ENCODE data around the gene B4GALT6. TPM values are rescaled to one million over a fixed set of nuclear protein-coding genes. Genes with fewer than 3 reads are reported as not detected.

B4GALT6 gene
- total and polyA plus RNA-seq, 2 of the 13 experiments (the other 11 are each of a cell fraction or from before 2014, with no cell fraction given): 1.9 to 3.3 TPM

DNA sequence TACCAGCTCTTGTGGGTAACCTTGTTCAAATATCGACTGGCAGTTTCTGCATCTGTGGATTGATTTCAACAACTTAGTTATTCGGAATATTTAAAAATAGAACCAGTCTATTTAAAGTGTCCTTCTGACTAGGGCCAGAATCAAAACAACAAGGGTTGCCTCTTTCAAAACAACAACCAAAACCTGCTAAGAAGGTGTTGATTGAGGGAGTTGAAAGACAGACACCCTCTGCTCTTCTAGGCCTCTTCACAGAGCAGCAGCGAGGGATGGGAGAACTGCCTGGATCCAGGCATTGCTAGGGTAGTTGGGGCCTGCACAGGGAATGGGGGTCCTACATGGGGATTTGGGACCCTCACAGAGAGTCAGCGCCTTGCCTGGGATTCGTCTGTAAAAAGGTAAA is 72.9 kb downstream of the B4GALT6 start (continued):
- TF ChIP-seq, protein P1, sequence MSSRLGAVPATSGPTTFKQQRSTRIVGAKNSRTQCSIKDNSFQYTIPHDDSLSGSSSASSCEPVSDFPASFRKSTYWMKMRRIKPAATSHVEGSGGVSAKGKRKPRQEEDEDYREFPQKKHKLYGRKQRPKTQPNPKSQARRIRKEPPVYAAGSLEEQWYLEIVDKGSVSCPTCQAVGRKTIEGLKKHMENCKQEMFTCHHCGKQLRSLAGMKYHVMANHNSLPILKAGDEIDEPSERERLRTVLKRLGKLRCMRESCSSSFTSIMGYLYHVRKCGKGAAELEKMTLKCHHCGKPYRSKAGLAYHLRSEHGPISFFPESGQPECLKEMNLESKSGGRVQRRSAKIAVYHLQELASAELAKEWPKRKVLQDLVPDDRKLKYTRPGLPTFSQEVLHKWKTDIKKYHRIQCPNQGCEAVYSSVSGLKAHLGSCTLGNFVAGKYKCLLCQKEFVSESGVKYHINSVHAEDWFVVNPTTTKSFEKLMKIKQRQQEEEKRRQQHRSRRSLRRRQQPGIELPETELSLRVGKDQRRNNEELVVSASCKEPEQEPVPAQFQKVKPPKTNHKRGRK (CRISPR knock-in tag; IDR thresholded peaks at IDR 0.05): no peak

DNA sequence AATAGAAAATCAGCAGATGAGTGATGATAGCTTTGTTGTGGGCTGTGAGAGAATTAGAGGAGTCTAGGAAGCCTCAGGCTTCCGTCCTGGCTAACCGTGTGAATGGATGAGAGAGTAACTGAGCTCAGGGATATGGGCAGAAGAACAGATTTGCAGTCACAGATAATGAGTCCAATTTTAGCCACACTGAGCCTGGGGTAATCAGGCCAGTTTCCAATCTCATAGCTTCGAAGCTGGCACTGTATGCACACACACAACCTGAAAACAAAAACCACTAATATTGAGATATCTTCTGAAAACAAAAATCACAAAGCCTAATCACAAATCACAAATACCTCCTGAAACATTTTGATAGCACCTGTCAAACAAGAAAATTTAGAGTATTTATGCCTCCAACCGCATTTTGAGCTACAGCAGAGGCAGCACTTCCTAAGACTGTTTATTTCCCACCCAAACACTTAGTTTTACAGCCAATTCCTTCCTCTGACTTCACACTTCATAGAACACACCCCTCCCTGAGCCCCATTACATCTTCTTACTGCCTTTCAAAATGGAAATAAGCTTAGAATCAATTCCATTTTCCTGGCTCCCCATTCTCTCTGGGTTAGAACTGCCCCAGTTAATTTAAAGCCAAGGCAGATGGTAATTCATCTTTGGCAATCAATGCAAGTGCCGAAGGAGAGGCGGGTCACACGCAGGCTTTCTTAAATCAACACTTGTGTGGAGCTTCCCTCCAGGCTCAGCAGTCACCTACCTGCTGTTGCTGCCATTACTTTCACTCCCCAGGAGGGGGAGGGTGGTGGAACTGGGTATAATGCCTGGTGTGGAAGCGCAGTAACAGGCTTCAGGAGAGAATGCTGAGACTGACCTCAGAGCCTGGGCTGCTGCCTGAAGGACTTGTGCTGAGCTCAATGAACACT is 73.8 kb downstream of the B4GALT6 start:
- BruUV-seq (replicated peaks): no TSS peak
- intact Hi-C loops (cut with micrococcal nuclease; ENCODE audit: unreplicated experiment) (loop anchor here (1.0 to 2.0 kb wide), 3 partner anchors 16 to 112 kb away; no protein-coding TSS in a partner anchor), in situ Hi-C loops (cut with HindIII; ENCODE audit: extremely low pct_ligation_motif_present, low pct_unique_long_range_greater_than_20kb) (no loop called here)
- Histone ChIP-seq H3K9ac (ENCODE audit: insufficient read depth, low read depth, low read length) (no peak overlapping the region), H2AFZ (ENCODE audit: low read length) (no peak overlapping the region), H3K27ac (ENCODE audit: extremely low read length, insufficient read depth, low read length) (no peak overlapping the region), H3K4me3 (replicated peaks in 1 of 3; ENCODE audit: insufficient read depth in 1 of 3, low read depth in 2 of 3, low read length in 3 of 3) (no peak overlapping the region), H3K4me1 (ENCODE audit: insufficient read depth, low read length) (peaks cover 81% of the 10 kb centered on the region), H3K4me2 (ENCODE audit: low read depth, low read length) (peak overlapping the region; percentile 31), H3K36me3 (replicated peaks in 1 of 2; ENCODE audit: control insufficient read depth in 1 of 2, insufficient read depth in 2 of 2, low read length in 2 of 2) (no peaks in the 10 kb centered on the region), H3K79me2 (ENCODE audit: insufficient read depth, low read length) (no peaks in the 10 kb centered on the region), H4K20me1 (ENCODE audit: insufficient read depth, low read length) (no peaks in the 10 kb centered on the region), H3K9me3 (ENCODE audit: low read length) (no peaks in the 10 kb centered on the region), H3K27me3 (ENCODE audit: control insufficient read depth in 1 of 2, insufficient read depth in 2 of 2, low read length in 2 of 2) (no peaks in the 10 kb centered on the region)
- peak; percentile 61 for DNase-seq (ENCODE audit: low spot score)
- peak; percentile 28 for FAIRE-seq
- WGBS (ENCODE audit: low lambda C conversion rate): 46% methylated on average over 8 of the region's 8 CpGs
- POLR2A ChIA-PET: interaction anchor here (1.0 to 1.4 kb wide), 5 partner anchors 14 to 57 kb away, joined by 3 to 8 read pairs (median 4); partner anchors contain the start of gene TTR
- CTCF ChIA-PET (ENCODE audit: low intra/inter-chr PET ratio, low total read pairs): interaction anchor here (0.8 kb wide), 1 partner anchor 16 kb away, joined by 3 read pairs; no protein-coding TSS in a partner anchor
- peak; percentile 92 for ATAC-seq
- TF ChIP-seq, protein P2, sequence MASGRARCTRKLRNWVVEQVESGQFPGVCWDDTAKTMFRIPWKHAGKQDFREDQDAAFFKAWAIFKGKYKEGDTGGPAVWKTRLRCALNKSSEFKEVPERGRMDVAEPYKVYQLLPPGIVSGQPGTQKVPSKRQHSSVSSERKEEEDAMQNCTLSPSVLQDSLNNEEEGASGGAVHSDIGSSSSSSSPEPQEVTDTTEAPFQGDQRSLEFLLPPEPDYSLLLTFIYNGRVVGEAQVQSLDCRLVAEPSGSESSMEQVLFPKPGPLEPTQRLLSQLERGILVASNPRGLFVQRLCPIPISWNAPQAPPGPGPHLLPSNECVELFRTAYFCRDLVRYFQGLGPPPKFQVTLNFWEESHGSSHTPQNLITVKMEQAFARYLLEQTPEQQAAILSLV (CRISPR knock-in tag; IDR thresholded peaks at IDR 0.05; ENCODE audit: borderline replicate concordance): no peak
- TF ChIP-seq ZFY (CRISPR knock-in tag; IDR thresholded peaks at IDR 0.05) (no peak), MTA3 (CRISPR knock-in tag; IDR thresholded peaks at IDR 0.05) (no peak), ZNF496 (CRISPR knock-in tag; IDR thresholded peaks at IDR 0.05; ENCODE audit: insufficient replicate concordance) (no peak), HDAC6 (IDR thresholded peaks at IDR 0.05; ENCODE audit: low read depth, low read length) (no peak), FOXA3 (CRISPR knock-in tag; IDR thresholded peaks at IDR 0.05) (0 out of 2 replicates have a peak, but pooled peaks have one; percentile 12), HIVEP1 (CRISPR knock-in tag; IDR thresholded peaks at IDR 0.05) (no peak), XRCC5 (optimal IDR thresholded peaks at IDR 0.05; ENCODE audit: low read length) (peak; percentile 40), ZNF678 (CRISPR knock-in tag; IDR thresholded peaks at IDR 0.05) (no peak), ZNF343 (CRISPR knock-in tag; IDR thresholded peaks at IDR 0.05) (no peak), ZNF768 (CRISPR knock-in tag; IDR thresholded peaks at IDR 0.05) (no peak), ZNF839 (CRISPR knock-in tag; IDR thresholded peaks at IDR 0.05; ENCODE audit: borderline replicate concordance) (no peak), HNF4A (CRISPR knock-in tag; IDR thresholded peaks at IDR 0.05) (0 out of 2 replicates have a peak, but pooled peaks have one; percentile 19), JUN (CRISPR knock-in tag; IDR thresholded peaks at IDR 0.05) (no peak), ZNF510 (CRISPR knock-in tag; IDR thresholded peaks at IDR 0.05; ENCODE audit: low read depth) (no peak), ZBTB21 (CRISPR knock-in tag; IDR thresholded peaks at IDR 0.05) (no peak), ARNTL (CRISPR knock-in tag; IDR thresholded peaks at IDR 0.05) (no peak), ZNF354B (CRISPR knock-in tag; IDR thresholded peaks at IDR 0.05) (no peak), HOXA3 (CRISPR knock-in tag; IDR thresholded peaks at IDR 0.05) (0 out of 2 replicates have a peak, but pooled peaks have one; percentile 32), RAD21 (CRISPR knock-in tag; IDR thresholded peaks at IDR 0.05) (peak; percentile 19; the same call in 1 of the 2 replicates), ZNF331 (CRISPR knock-in tag; IDR thresholded peaks at IDR 0.05) (0 out of 2 replicates have a peak, but pooled peaks have one; percentile 13)

Data from HepG2 (cell line).